Spinal cord (tissue), 4 donors: ENCODE measurements around the gene TGFA. TPM values are rescaled to one million over a fixed set of nuclear protein-coding genes. Genes with fewer than 3 reads are reported as not detected.

ENCODE experiments used
- polyA plus RNA-seq, 2 donors: library from polyadenylated mRNA; unstranded; fragments of 120-200 nt; gene quantifications; one replicate each; pipeline ENCODE4 v1.2.1, GENCODE V29; 2013; ENCODE audit not compliant: insufficient read length in 2 of 2
- total RNA-seq, 2 donors: library from RNA; depleted of rRNA in 1 of 2; stranded (reverse); fragments of 120-200 nt in 1 of 2; fragments of >200 nt in 1 of 2; gene quantifications; one replicate each; pipeline versions ENCODE4 v1.2.3 to v1.2.4, GENCODE V29; 2013 to 2014

The TGFA gene
- total and polyA plus RNA-seq, 4 donors, result 7.8 to 39.6 (median 23.0) TPM

Other genes starting within 250 kb of the TGFA start
- 100 to 1,000 TPM in 1 of 2 donors, 10 to 100 TPM in 1; 22.7 to 122 TPM for gene ADD2, start 214.4 kb upstream of the TGFA start, total RNA-seq
- 10 to 100 TPM; 65.7 to 71.8 TPM for gene ADD2, start 214.4 kb upstream of the TGFA start, polyA plus RNA-seq
- gene FIGLA, start 236.8 kb upstream of the TGFA start, total RNA-seq, result not detected
- not detected for gene FIGLA, start 236.8 kb upstream of the TGFA start, polyA plus RNA-seq